Psoas muscle (tissue), 8 donors: Measurements from ENCODE around the gene ARHGAP23. TPM values are rescaled to one million over a fixed set of nuclear protein-coding genes. Genes with fewer than 3 reads are reported as not detected.
"Not testable (repeated sequence)": the region's sequence is repeated elsewhere in the genome, so short reads cannot be mapped to it uniquely, and the experiment has no call there.

Experiments used
- ATAC-seq, 4 donors: fragments of 200-7000 bp; cut with Tn5 transposase; one replicate each; pipeline ENCODE4 v1.9.1; 2020; ENCODE audit warnings: moderate library complexity in 3 of 4, mild to moderate bottlenecking in 2 of 4
- DNase-seq, 2 donors: peaks; one replicate each; pipeline ENCODE4 v3.0.0-alpha.2; 2020
- H3K27ac ChIP-seq: fragments of 200-600 bp; one replicate; pipeline ENCODE4 v1.8.0; 2022
- H3K27me3 ChIP-seq, 3 donors: fragments of 200-600 bp in 1 of 3; one replicate each; pipeline versions ENCODE4 v1.6.1 to v1.8.0; 2013 to 2022; ENCODE audit warnings: low read length in 2 of 3, mild to moderate bottlenecking in 2 of 3, moderate library complexity in 1 of 3; ENCODE audit not compliant: insufficient read depth in 3 of 3
- H3K36me3 ChIP-seq, 2 donors: fragments of 200-600 bp in 1 of 2; one replicate each; pipeline versions ENCODE4 v1.6.1 to v1.8.0; 2013 to 2022; ENCODE audit warnings: low read depth in 1 of 2, mild to moderate bottlenecking in 1 of 2, moderate library complexity in 1 of 2; ENCODE audit not compliant: insufficient read depth in 1 of 2
- H3K4me1 ChIP-seq: fragments of 200-600 bp; one replicate; pipeline ENCODE4 v1.8.0; 2022
- H3K4me3 ChIP-seq: fragments of 200-600 bp; one replicate; pipeline ENCODE4 v1.8.0; 2022; ENCODE audit warnings: mild to moderate bottlenecking
- H3K9me3 ChIP-seq: fragments of 200-600 bp; one replicate; pipeline ENCODE4 v1.8.0; 2022
- WGBS, 3 donors: extraction: QIAGEN DNeasy Blood & Tissue Kit; methylation state at CpG; one replicate each; pipeline versions ENCODE4 v1.1.6 to v1.1.7; 2013; 5-methylcytosine and 5-hydroxymethylcytosine counted together
- intact Hi-C, 2 donors: fragments of 100-400 bp; cut with DNase I; formaldehyde crosslinking; loops; one replicate each; pipeline versions ENCODE4 v1.11.0 to v1.14.2; 2022
- polyA plus RNA-seq, 3 donors: library from polyadenylated mRNA; stranded (reverse); fragments of 200-250 nt; gene quantifications; one replicate each; pipeline ENCODE4 v1.2.3, GENCODE V29; 2013
- total RNA-seq, 4 donors: library from RNA; stranded (reverse); fragmentation: NEBNext Ultra II Directional in 2 of 4; extraction: Animal tissue kit (Norgen Biotek cat#: 25700) in 2 of 4; gene quantifications; one replicate each; pipeline versions ENCODE4 v1.2.1 to v1.2.4, GENCODE V29; 2021 to 2023
- TF ChIP-seq, protein P1 (sequence below): fragments of 200-600 bp; IDR thresholded peaks from one replicate; pipeline ENCODE4 v1.8.0; 2022; ENCODE audit warnings: antibody characterized with exemption
- donor health status: healthy with polysubstance abuse.
- donor health status: DM: no; HTN: no; CAD: no; lungs with moderate emphysema.
- donor health status: Bipolar disorder and iron deficiency.
- donor health status: healthy.
- donor health status: DM: yes; HTN: yes; CAD: no.
- donor health status: DM: no; HTN: no; CAD: no.
- donor health status: DM: no; HTN: no; CAD: no.
- donor health status: DM: yes; HTN: yes; CAD: no.

The ARHGAP23 gene
- total and polyA plus RNA-seq, 7 donors, result 7.6 to 35.8 (median 23.6) TPM

DNA sequence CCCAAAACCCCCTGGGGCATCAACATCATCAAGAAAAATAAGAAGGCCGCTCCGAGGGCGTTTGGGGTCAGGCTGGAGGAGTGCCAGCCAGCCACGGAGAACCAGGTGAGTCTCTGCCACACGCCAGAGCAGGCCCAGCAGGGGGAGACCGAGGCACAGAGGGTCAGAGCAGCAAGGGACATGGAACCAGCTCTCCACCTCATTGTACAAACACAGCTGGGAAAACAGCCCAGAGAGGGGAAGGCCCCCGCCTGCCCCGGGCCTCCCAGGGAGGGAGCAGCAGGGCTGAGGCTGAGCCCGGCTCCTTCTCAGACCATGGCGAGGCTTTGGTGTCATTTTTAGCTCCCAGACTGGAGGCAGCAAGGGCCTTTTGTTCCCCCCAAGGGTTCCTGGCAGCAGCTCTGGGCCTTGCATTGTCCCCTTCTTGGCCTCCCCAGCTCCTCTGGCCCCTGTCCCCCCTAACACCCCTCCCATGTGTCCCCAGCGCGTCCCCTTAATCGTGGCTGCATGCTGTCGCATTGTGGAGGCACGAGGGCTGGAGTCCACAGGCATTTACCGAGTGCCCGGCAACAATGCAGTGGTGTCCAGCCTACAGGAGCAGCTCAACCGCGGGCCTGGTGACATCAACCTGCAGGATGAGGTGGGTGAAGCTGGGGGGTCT is 53.9 kb downstream of the ARHGAP23 start:
- H3K36me3 ChIP-seq, result peaks cover 0 to 58% of the 10 kb centered on the region in 2 donors
- H3K4me3 ChIP-seq, H3K4me1 ChIP-seq, H3K27me3 ChIP-seq, H3K9me3 ChIP-seq, DNase-seq, H3K27ac ChIP-seq, ATAC-seq: not testable (repeated sequence)
- intact Hi-C loops, result loop anchor here (10.0 kb wide), 2 partner anchors 57 to 127 kb away; partner anchors contain the start of genes ARHGAP23 (in 1 of the 2) and SOCS7 (in 1 of the 2)
- 74 to 81% (median 74%) methylated on average over 17 to 19 of the region's 19 CpGs for WGBS, 3 donors

DNA sequence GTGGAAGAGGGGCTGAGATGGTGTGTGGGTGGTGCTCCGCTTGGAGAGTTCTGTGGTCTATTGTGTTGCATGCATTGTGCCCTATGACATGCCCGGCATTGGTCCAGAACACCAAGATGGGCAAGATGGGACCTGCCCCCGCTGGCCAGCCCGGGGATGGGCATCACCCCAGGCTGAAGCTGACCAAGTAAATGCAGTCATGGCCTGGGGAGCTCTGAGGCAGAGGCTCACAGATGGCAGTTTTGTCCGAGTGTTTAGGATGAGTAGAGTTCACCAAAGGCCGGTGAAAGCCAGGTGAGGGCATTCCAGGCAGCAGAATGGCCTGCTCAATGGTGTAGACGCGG is 54.4 kb downstream of the ARHGAP23 start:
- H3K27me3 ChIP-seq, H3K27ac ChIP-seq, H3K4me1 ChIP-seq, DNase-seq, H3K9me3 ChIP-seq, H3K4me3 ChIP-seq, ATAC-seq: not testable (repeated sequence)
- 84 to 91% (median 90%) methylated on average over 8 of the region's 8 CpGs for WGBS, 3 donors
- intact Hi-C loops, result loop anchor here (10.0 kb wide), 2 partner anchors 58 to 128 kb away; partner anchors contain the start of genes ARHGAP23 (in 1 of the 2) and SOCS7 (in 1 of the 2)
- peaks cover 0 to 62% of the 10 kb centered on the region in 2 donors for H3K36me3 ChIP-seq

DNA sequence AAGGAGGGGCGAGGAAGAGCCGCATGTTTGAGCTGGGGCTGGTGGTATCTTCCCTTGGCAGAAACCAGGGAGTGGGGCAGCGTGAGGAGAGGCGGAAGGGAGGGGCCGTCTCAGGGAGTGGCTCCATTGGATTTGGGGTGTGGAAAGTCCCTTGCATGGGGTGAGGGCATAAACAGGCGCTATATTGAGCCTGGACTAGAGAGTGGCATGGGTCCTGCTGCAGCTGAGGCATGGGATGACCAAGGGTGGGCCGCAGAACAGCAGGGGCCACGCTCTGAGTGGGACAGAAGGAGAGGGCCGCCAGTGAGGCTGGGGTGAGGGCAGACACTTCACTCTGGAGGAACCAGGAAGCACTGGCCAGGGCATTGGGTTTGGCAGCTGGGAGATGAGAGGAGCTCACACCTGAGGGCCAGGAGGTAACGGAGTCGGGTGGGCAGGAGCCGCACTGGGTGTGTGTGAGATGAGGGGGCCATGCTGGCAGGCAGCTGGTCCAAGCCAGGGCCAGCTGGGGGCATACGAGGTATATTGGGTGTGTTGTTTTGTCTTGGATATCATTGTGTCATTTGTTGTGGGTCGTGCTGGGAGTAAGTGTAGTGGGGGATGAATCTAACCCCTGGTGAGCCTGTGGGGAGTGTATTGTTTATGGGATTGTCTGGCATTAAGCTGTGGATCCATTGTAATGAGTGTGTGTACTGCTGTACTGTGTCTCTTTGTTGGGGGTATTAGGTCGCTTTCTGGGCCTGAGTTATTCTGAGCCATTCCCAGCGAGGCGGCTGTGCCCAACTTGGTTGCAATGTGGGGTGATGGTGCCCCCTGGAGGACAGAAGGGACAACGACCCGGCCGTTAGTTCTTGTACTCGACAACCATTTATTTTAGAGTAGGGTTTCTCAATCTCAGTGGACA is 56.2 kb downstream of the ARHGAP23 start:
- not testable (repeated sequence) for H3K4me1 ChIP-seq
- intact Hi-C loops, result loop anchor here (2.0 to 10.0 kb wide), 5 partner anchors 40 to 137 kb away; partner anchors contain the start of genes ARHGAP23 (in 1 of the 2) and SOCS7 (in 1 of the 2)
- WGBS, 3 donors, result 40 to 47% (median 46%) methylated on average over 21 of the region's 21 CpGs

DNA sequence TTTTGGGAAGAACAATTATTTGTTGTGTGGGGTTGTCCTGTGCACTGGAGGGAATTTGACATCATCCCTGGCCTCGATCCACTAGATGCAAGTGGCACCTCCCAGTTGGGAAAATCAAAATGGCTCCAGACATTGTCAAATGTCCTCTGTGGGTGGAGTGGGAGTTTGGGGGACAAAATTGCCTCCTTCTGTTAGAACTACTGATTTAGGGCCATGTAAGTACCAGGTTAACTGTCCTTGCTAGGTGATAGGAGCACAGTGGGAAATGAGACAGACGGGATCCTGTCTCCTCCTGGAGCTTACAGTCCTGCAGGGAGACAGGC is 56.8 kb downstream of the ARHGAP23 start:
- Histone ChIP-seq H3K4me3 (no peak overlapping the region), H3K36me3 (peaks cover 0 to 62% of the 10 kb centered on the region in 2 donors), H3K4me1 (peaks cover 4% of the 10 kb centered on the region), H3K27me3 (peaks cover 0 to 1% (median 0%) of the 10 kb centered on the region in 3 donors), H3K27ac (no peak overlapping the region), H3K9me3 (no peaks in the 10 kb centered on the region)
- intact Hi-C loops, result loop anchor here (2.0 to 10.0 kb wide), 5 partner anchors 40 to 138 kb away; partner anchors contain the start of genes ARHGAP23 (in 1 of the 2) and SOCS7 (in 1 of the 2)
- DNase-seq (no peak), ATAC-seq (no peak)
- TF ChIP-seq, protein P1, sequence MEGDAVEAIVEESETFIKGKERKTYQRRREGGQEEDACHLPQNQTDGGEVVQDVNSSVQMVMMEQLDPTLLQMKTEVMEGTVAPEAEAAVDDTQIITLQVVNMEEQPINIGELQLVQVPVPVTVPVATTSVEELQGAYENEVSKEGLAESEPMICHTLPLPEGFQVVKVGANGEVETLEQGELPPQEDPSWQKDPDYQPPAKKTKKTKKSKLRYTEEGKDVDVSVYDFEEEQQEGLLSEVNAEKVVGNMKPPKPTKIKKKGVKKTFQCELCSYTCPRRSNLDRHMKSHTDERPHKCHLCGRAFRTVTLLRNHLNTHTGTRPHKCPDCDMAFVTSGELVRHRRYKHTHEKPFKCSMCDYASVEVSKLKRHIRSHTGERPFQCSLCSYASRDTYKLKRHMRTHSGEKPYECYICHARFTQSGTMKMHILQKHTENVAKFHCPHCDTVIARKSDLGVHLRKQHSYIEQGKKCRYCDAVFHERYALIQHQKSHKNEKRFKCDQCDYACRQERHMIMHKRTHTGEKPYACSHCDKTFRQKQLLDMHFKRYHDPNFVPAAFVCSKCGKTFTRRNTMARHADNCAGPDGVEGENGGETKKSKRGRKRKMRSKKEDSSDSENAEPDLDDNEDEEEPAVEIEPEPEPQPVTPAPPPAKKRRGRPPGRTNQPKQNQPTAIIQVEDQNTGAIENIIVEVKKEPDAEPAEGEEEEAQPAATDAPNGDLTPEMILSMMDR, result no peak
- 46 to 55% (median 50%) methylated on average over 2 of the region's 2 CpGs for WGBS, 3 donors

More for the DNA sequence above, 56.2 kb downstream of the ARHGAP23 start:
- not testable (repeated sequence) for H3K27ac ChIP-seq, H3K4me3 ChIP-seq, H3K9me3 ChIP-seq, H3K27me3 ChIP-seq
- TF ChIP-seq, protein P1, result peak; percentile 80
- ATAC-seq, result peak; percentile 95 to 97 (median 96)
- peaks cover 0 to 60% of the 10 kb centered on the region in 2 donors for H3K36me3 ChIP-seq
- peak; percentile 72 to 85 for DNase-seq

DNA sequence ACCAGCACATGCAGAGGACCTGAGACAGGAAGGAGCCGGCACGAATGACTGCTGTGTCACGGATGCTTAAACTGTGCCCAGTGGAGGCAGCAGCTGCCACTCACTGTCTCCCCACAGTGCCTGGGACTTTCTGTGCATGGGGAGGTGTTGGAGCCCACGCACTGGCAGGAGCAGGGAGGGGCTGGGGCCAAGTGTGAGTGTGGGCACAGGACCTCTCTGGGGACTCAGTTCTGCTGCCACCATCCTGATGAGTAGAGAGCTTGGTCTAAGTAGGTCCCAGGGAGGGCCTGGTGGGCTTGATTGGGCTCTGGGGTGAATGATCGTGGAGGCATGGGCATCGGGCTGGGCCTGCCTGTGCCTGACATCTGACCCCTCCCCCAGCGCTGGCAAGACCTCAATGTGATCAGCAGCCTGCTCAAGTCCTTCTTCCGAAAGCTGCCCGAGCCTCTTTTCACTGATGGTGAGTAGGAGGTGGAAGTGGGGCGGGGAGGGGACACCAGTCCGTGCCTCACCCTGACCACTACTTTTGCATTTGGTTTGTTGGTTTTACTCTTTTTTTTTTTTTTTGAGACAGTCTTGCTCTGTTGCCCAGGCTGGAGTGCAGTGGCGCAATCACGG is 57.5 kb downstream of the ARHGAP23 start:
- H3K27ac ChIP-seq, result not testable (repeated sequence)

DNA sequence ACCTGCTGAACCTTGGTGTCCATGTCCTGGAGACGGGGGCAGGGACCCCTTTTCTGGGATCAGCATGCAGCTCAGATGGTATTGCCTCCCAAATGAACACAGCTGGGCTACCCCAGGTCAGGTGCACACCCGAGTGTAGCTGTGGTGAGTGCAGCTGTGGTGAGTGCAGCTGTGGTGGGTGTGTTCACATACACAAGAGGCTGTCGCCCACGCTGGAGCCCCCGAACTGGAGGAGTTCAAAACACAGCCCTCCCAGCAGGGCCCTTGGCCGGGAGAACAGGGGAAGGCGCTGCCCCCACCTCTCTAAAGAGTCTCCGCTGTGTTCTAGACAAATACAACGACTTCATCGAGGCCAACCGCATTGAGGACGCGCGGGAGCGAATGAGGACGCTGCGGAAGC is 61.5 kb downstream of the ARHGAP23 start:
- DNase-seq, H3K27me3 ChIP-seq, H3K4me3 ChIP-seq, H3K27ac ChIP-seq, H3K4me1 ChIP-seq, H3K9me3 ChIP-seq, ATAC-seq: not testable (repeated sequence)
- H3K36me3 ChIP-seq, result peaks cover 0 to 77% of the 10 kb centered on the region in 2 donors
- intact Hi-C loops, result loop anchor here (5.0 to 10.0 kb wide), 3 partner anchors 65 to 142 kb away; partner anchors contain the start of genes ARHGAP23 (in 1 of the 2) and SOCS7 (in 1 of the 2)
- WGBS, 3 donors, result 67 to 72% (median 71%) methylated on average over 17 of the region's 17 CpGs

More for the DNA sequence above, 57.5 kb downstream of the ARHGAP23 start:
- intact Hi-C loops, result loop anchor here (2.0 to 10.0 kb wide), 5 partner anchors 41 to 138 kb away; partner anchors contain the start of genes ARHGAP23 (in 1 of the 2) and SOCS7 (in 1 of the 2)
- not testable (repeated sequence) for H3K9me3 ChIP-seq, H3K4me1 ChIP-seq, H3K4me3 ChIP-seq, H3K27me3 ChIP-seq, DNase-seq, ATAC-seq
- 75 to 84% (median 76%) methylated on average over 13 of the region's 13 CpGs for WGBS, 3 donors
- H3K36me3 ChIP-seq, result peaks cover 0 to 68% of the 10 kb centered on the region in 2 donors

DNA sequence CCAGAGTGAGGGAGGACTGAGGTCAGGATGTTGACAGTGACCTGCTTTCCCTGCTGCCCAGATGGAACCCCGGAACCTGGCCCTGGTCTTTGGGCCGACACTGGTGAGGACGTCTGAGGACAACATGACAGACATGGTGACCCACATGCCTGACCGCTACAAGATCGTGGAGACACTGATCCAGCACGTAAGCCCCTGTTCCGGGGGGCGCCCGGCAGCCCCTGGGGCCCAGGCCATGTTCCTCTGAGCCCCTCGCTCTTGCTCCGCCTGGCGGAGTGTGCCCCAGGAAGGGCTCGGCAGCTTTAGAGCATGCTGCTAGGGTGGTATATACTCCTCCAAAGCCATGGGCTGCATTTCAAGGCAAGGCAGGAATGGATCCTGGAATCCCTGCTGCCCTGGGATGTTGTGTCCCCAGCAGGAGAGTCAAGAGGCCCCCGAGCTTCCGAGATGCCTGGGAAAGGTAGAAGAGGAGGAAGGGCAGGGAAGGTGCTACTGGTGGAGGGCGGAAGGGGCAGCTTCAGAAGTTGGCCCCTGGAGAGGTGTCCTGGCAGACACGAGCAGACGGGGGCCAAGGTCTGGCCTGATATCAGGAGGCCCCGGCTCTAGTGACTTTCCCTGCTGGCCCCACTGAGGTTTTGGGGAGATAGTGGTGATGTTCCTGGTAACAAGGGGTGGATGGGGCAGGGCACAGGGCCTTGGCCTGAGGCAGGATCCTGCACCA is 63.2 kb downstream of the ARHGAP23 start:
- not testable (repeated sequence) for ATAC-seq, H3K4me1 ChIP-seq, H3K27me3 ChIP-seq, H3K4me3 ChIP-seq, H3K27ac ChIP-seq, DNase-seq, H3K9me3 ChIP-seq
- peaks cover 0 to 91% of the 10 kb centered on the region in 2 donors for H3K36me3 ChIP-seq
- intact Hi-C loops, result loop anchor here in 1 of 2 donors (2.0 kb wide), 1 partner anchor 175 kb away; no protein-coding TSS in a partner anchor
- WGBS, 3 donors, result 88 to 94% (median 90%) methylated on average over 13 to 19 of the region's 19 CpGs
